ENCODE measurements around the gene PHLDA3.

The PHLDA3 gene

GRCh38 chr1:201426479-201427310 lies 42.3 kb downstream of the PHLDA3 start:
- no peak for DNase-seq

- DNase-seq, result no peak
Measured at GRCh38 chr1:201424146-201424545, 44.8 kb downstream of the PHLDA3 start.

- no peak for DNase-seq
Measured at GRCh38 chr1:201423655-201424054, 45.3 kb downstream of the PHLDA3 start.

- no peak for DNase-seq
Measured at GRCh38 chr1:201422436-201423030, 46.5 kb downstream of the PHLDA3 start.

- no peak for DNase-seq
Measured at GRCh38 chr1:201422026-201422425, 47.0 kb downstream of the PHLDA3 start.

- DNase-seq, result no peak
Measured at GRCh38 chr1:201421041-201421440, 47.9 kb downstream of the PHLDA3 start.

GRCh38 chr1:201420608-201421002 lies 48.4 kb downstream of the PHLDA3 start:
- DNase-seq, result no peak

- no peak for DNase-seq
Measured at GRCh38 chr1:201419746-201420607, 49.0 kb downstream of the PHLDA3 start.

- DNase-seq, result no peak
Measured at GRCh38 chr1:201419256-201419655, 49.7 kb downstream of the PHLDA3 start.

GRCh38 chr1:201418461-201418860 lies 50.5 kb downstream of the PHLDA3 start:
- DNase-seq, result no peak
